Measurements from ENCODE around the gene SLC23A3.
A peak's percentile ranks its signal among the peaks of the same experiment; 100 is the strongest.

Gene SLC23A3

DNA sequence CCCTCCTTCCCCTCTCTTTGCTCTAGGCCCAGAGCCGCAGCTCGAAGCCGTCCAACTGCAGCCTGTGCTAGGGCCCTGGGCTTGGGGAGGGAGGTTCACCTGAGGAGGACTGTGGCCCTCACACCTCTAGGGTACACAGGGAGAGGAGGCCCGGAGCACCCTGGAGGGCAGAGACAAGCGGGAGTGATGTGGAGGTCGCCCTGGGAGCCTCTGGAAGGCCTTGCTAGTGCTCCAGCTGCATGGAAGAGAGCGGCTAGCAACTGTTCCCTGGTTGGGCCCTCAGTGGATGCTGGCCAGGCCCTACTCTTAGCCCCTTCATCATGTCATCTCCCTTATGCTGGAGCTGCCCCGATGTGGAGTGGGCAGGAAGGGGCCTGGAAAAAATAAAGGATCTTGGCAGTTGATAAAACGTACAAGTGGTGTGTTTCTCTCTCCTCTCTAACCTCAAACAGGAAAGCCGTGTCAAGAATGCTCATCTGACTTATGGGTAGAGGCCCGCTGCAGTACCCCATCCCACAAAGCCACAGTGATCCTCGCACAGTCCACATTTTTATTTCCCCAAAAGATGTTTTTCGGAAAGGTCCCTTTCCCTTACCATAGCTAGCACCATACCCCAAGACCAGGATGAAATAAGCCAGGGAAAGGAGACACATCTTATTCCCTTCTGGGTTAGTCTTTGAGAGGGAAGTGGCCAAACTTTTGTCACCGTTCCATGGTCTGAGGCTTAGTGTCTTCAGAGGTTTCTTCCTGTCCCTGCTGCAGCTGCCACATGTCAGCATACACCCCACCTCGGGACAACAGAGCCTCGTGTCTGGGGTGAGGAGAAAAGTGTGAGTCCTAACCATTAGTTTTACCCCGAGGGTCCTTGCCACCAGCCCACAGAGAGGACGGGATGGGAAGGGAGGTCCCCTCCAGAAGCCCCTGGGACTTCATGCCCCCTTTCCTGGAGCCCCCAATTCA is 39.7 kb upstream of the SLC23A3 start:
- ATAC-seq = no peak
- TF ChIP-seq TCF4 (CRISPR knock-in tag; IDR thresholded peaks at IDR 0.05; ENCODE audit: borderline replicate concordance) (no peak), RARB (CRISPR knock-in tag; IDR thresholded peaks at IDR 0.05) (no peak), SNAI2 (CRISPR knock-in tag; IDR thresholded peaks at IDR 0.05) (no peak), ZFP3 (CRISPR knock-in tag; IDR thresholded peaks at IDR 0.05) (no peak), ZC3H10 (CRISPR knock-in tag; IDR thresholded peaks at IDR 0.05) (no peak), OSR1 (CRISPR knock-in tag; IDR thresholded peaks at IDR 0.05) (no peak), ESRRG (CRISPR knock-in tag; IDR thresholded peaks at IDR 0.05) (no peak), ISL1 (CRISPR knock-in tag; IDR thresholded peaks at IDR 0.05) (no peak), CSDC2 (CRISPR knock-in tag; IDR thresholded peaks at IDR 0.05) (no peak), ZNF8 (CRISPR knock-in tag; IDR thresholded peaks at IDR 0.05) (no peak), PPARA (CRISPR knock-in tag; IDR thresholded peaks at IDR 0.05; ENCODE audit: borderline replicate concordance) (no peak), BACH2 (CRISPR knock-in tag; IDR thresholded peaks at IDR 0.05; ENCODE audit: borderline replicate concordance) (no peak), ZNF565 (CRISPR knock-in tag; conservative IDR thresholded peaks at IDR 0.05; ENCODE audit: low read depth) (no peak)
- TF ChIP-seq, protein P1, sequence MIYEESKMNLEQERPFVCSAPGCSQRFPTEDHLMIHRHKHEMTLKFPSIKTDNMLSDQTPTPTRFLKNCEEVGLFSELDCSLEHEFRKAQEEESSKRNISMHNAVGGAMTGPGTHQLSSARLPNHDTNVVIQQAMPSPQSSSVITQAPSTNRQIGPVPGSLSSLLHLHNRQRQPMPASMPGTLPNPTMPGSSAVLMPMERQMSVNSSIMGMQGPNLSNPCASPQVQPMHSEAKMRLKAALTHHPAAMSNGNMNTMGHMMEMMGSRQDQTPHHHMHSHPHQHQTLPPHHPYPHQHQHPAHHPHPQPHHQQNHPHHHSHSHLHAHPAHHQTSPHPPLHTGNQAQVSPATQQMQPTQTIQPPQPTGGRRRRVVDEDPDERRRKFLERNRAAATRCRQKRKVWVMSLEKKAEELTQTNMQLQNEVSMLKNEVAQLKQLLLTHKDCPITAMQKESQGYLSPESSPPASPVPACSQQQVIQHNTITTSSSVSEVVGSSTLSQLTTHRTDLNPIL (CRISPR knock-in tag; IDR thresholded peaks at IDR 0.05; ENCODE audit: low read depth) = no peak
- TF ChIP-seq, protein P2, sequence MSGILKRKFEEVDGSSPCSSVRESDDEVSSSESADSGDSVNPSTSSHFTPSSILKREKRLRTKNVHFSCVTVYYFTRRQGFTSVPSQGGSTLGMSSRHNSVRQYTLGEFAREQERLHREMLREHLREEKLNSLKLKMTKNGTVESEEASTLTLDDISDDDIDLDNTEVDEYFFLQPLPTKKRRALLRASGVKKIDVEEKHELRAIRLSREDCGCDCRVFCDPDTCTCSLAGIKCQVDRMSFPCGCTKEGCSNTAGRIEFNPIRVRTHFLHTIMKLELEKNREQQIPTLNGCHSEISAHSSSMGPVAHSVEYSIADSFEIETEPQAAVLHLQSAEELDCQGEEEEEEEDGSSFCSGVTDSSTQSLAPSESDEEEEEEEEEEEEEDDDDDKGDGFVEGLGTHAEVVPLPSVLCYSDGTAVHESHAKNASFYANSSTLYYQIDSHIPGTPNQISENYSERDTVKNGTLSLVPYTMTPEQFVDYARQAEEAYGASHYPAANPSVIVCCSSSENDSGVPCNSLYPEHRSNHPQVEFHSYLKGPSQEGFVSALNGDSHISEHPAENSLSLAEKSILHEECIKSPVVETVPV (CRISPR knock-in tag; IDR thresholded peaks at IDR 0.05) = no peak

DNA sequence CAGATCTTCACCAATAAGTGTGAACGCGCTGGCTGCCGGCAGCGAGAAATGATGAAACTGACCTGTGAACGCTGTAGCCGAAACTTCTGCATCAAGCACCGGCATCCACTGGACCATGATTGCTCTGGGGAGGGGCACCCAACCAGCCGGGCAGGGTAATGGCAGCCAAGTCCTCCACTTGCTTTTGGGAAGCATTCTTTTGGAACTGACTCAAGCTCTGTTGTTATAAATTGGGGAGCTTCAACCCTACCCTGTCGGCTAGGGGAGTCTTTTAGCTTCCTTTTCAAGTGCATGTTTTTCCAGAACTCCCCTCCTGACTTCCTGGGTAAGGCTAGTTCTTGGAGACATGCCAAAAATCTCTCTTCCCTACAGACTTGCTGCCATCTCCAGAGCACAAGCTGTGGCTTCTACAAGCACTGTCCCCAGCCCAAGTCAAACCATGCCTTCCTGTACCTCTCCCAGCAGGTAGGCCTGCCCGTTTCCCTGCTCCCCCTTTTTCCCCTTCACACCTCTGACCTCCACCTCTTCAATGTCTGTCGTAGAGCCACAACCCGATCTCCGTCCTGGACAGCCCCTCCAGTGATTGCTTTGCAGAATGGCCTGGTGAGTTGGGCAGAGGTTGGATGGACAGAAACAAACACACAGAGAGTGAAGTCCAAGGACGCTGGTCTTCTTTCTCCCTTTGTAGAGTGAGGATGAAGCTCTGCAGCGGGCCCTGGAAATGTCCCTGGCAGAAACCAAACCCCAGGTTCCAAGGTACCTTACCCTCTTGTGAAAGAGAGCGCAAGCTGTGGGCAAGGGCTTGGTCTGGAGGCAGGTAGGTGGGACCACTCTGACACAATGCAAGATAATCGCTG is 38.3 kb upstream of the SLC23A3 start:
- no peak for ATAC-seq
- TF ChIP-seq OSR1 (CRISPR knock-in tag; IDR thresholded peaks at IDR 0.05) (no peak), SNAI2 (CRISPR knock-in tag; IDR thresholded peaks at IDR 0.05) (no peak), GLIS3 (CRISPR knock-in tag; IDR thresholded peaks at IDR 0.05) (no peak), TCF4 (CRISPR knock-in tag; IDR thresholded peaks at IDR 0.05; ENCODE audit: borderline replicate concordance) (no peak)

DNA sequence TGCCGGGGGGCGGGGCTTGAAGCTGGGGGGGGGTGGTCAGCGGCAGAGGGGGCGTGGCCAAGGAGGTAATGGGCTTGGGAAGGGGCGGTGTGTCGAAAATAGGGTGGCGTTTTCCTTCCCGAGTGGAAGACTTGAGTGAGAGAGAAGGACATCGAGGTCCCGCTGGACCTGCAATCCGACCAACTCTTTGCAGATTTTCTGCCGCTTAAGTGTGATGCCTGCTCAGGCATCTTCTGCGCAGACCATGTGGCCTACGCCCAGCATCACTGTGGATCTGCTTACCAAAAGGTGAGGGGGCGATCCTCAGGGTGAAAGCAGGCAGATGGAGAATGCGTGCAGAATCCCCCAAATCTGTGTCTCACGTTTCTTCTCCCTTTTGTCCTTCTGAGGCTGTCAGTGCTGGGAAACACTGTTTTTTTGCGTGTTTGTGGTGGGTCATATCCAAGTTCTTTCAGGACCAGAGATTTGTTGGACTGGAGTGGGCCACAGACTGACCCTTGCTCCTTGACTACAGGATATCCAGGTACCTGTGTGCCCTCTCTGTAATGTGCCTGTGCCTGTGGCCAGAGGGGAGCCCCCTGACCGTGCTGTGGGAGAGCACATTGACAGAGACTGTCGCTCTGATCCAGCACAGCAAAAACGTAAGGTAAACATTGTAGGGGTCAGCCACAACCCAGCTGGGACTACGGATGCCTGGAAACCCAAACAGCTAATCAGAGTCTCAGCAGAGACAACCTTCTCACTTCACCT is 37.5 kb upstream of the SLC23A3 start:
- ATAC-seq = peak; percentile 44
- TF ChIP-seq ZNF565 (CRISPR knock-in tag; conservative IDR thresholded peaks at IDR 0.05; ENCODE audit: low read depth) (no peak), ESRRG (CRISPR knock-in tag; IDR thresholded peaks at IDR 0.05) (no peak), ZNF8 (CRISPR knock-in tag; IDR thresholded peaks at IDR 0.05) (no peak), CSDC2 (CRISPR knock-in tag; IDR thresholded peaks at IDR 0.05) (no peak), RARB (CRISPR knock-in tag; IDR thresholded peaks at IDR 0.05) (no peak)

DNA sequence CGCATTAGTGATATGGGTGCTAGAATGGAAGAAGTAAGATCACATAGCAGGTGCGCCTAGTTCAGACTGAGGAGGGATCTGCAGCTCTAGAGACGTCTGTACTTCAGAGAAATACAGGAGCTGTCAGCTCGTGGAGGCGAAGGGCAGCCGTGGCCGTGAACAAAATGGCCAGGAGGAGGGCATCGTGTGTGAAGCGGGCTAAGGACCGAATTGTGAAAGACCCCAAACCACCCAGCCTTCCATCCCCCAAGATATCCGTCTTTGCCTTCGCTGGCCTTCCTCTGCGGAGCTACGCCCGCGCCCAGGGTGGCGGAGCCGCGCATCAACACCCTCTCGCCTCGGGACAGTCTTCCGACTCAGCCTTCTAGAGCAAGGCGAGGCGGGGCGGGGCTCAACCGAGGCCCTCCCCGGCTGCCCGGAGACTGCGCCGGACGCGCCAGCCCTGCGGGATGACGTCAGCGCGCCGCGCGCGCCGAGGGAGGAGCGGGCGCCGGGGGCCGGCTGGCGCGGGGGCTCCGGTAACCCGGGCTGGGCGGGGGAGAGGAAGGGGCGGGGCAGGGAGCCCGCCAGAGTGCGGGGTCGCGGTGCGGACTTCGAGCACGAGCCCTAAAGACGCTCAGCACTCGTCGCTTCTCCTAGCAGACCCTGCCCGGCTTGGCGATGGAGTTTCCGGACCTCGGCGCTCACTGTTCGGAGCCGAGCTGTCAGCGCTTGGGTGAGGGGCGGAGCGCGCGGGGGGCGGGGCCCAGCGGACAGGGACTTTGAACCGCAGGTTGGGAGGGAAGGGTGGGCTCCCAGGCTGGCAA is 36.7 kb upstream of the SLC23A3 start, which contains the start of gene ZFAND2B:
Gene ZFAND2B, plus strand, starts transcription at position 455 of the 806 bp plus-strand sequence. Its CDS starts 206 bp downstream, at position 661.
- peak; percentile 93 for ATAC-seq
- TF ChIP-seq, protein P3, sequence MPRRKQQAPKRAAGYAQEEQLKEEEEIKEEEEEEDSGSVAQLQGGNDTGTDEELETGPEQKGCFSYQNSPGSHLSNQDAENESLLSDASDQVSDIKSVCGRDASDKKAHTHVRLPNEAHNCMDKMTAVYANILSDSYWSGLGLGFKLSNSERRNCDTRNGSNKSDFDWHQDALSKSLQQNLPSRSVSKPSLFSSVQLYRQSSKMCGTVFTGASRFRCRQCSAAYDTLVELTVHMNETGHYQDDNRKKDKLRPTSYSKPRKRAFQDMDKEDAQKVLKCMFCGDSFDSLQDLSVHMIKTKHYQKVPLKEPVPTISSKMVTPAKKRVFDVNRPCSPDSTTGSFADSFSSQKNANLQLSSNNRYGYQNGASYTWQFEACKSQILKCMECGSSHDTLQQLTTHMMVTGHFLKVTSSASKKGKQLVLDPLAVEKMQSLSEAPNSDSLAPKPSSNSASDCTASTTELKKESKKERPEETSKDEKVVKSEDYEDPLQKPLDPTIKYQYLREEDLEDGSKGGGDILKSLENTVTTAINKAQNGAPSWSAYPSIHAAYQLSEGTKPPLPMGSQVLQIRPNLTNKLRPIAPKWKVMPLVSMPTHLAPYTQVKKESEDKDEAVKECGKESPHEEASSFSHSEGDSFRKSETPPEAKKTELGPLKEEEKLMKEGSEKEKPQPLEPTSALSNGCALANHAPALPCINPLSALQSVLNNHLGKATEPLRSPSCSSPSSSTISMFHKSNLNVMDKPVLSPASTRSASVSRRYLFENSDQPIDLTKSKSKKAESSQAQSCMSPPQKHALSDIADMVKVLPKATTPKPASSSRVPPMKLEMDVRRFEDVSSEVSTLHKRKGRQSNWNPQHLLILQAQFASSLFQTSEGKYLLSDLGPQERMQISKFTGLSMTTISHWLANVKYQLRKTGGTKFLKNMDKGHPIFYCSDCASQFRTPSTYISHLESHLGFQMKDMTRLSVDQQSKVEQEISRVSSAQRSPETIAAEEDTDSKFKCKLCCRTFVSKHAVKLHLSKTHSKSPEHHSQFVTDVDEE (CRISPR knock-in tag; IDR thresholded peaks at IDR 0.05) = no peak
- TF ChIP-seq, protein P4, sequence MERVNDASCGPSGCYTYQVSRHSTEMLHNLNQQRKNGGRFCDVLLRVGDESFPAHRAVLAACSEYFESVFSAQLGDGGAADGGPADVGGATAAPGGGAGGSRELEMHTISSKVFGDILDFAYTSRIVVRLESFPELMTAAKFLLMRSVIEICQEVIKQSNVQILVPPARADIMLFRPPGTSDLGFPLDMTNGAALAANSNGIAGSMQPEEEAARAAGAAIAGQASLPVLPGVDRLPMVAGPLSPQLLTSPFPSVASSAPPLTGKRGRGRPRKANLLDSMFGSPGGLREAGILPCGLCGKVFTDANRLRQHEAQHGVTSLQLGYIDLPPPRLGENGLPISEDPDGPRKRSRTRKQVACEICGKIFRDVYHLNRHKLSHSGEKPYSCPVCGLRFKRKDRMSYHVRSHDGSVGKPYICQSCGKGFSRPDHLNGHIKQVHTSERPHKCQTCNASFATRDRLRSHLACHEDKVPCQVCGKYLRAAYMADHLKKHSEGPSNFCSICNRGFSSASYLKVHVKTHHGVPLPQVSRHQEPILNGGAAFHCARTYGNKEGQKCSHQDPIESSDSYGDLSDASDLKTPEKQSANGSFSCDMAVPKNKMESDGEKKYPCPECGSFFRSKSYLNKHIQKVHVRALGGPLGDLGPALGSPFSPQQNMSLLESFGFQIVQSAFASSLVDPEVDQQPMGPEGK (CRISPR knock-in tag; IDR thresholded peaks at IDR 0.05; ENCODE audit: borderline replicate concordance) = no peak
- no peak for TF ChIP-seq ZFP30 (CRISPR knock-in tag; IDR thresholded peaks at IDR 0.05)
- TF ChIP-seq ZNF8 (CRISPR knock-in tag; IDR thresholded peaks at IDR 0.05) = no peak
- TF ChIP-seq, protein P5, sequence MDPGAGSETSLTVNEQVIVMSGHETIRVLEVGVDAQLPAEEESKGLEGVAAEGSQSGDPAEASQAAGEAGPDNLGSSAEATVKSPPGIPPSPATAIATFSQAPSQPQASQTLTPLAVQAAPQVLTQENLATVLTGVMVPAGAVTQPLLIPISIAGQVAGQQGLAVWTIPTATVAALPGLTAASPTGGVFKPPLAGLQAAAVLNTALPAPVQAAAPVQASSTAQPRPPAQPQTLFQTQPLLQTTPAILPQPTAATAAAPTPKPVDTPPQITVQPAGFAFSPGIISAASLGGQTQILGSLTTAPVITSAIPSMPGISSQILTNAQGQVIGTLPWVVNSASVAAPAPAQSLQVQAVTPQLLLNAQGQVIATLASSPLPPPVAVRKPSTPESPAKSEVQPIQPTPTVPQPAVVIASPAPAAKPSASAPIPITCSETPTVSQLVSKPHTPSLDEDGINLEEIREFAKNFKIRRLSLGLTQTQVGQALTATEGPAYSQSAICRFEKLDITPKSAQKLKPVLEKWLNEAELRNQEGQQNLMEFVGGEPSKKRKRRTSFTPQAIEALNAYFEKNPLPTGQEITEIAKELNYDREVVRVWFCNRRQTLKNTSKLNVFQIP (CRISPR knock-in tag; IDR thresholded peaks at IDR 0.05; ENCODE audit: borderline replicate concordance, low read depth) = no peak
- TF ChIP-seq ESRRG (CRISPR knock-in tag; IDR thresholded peaks at IDR 0.05) = no peak
- TF ChIP-seq ZNF70 (CRISPR knock-in tag; IDR thresholded peaks at IDR 0.05) = no peak
- no peak for TF ChIP-seq PPARA (CRISPR knock-in tag; IDR thresholded peaks at IDR 0.05; ENCODE audit: borderline replicate concordance)
- TF ChIP-seq TOX (CRISPR knock-in tag; IDR thresholded peaks at IDR 0.05; ENCODE audit: borderline replicate concordance) = no peak
- TF ChIP-seq RARB (CRISPR knock-in tag; IDR thresholded peaks at IDR 0.05) = no peak
- no peak for TF ChIP-seq CSDC2 (CRISPR knock-in tag; IDR thresholded peaks at IDR 0.05)
- no peak for TF ChIP-seq ISL1 (CRISPR knock-in tag; IDR thresholded peaks at IDR 0.05)
- no peak for TF ChIP-seq TCF4 (CRISPR knock-in tag; IDR thresholded peaks at IDR 0.05; ENCODE audit: borderline replicate concordance)
